ENCODE results near the gene SCARB1.

DNA sequence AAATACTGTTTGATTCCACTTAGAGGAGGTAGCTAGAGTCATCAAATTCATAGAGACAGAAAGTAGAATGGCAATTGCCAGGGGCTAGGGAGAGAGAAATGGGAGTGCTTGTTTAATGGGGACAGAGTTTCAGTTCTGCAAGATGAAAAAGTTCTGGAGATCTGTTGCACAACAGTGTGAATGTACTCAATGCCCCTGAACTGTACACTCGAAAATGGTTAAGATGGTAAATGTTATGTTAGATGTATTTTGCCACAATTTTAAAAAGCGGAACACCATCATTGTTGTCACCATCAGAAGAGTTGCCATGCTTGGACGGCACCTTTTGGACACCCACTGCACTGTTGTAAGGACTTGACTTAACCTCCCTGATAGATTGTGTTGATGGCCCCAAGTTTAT, 106.9 kb downstream of the SCARB1 start:
- TF ChIP-seq, protein P1, sequence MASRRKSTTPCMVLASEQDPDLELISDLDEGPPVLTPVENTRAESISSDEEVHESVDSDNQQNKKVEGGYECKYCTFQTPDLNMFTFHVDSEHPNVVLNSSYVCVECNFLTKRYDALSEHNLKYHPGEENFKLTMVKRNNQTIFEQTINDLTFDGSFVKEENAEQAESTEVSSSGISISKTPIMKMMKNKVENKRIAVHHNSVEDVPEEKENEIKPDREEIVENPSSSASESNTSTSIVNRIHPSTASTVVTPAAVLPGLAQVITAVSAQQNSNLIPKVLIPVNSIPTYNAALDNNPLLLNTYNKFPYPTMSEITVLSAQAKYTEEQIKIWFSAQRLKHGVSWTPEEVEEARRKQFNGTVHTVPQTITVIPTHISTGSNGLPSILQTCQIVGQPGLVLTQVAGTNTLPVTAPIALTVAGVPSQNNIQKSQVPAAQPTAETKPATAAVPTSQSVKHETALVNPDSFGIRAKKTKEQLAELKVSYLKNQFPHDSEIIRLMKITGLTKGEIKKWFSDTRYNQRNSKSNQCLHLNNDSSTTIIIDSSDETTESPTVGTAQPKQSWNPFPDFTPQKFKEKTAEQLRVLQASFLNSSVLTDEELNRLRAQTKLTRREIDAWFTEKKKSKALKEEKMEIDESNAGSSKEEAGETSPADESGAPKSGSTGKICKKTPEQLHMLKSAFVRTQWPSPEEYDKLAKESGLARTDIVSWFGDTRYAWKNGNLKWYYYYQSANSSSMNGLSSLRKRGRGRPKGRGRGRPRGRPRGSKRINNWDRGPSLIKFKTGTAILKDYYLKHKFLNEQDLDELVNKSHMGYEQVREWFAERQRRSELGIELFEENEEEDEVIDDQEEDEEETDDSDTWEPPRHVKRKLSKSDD (conservative IDR thresholded peaks at IDR 0.05; ENCODE audit: low read length): no peak
- no peak for TF ChIP-seq PHF20 (IDR thresholded peaks at IDR 0.05; ENCODE audit: partially characterized antibody)
- no peak for TF ChIP-seq SOX6 (IDR thresholded peaks at IDR 0.05)
- TF ChIP-seq TCF7L2 (IDR thresholded peaks at IDR 0.05; ENCODE audit: low read depth, low read length): no peak
- TF ChIP-seq, protein P2, sequence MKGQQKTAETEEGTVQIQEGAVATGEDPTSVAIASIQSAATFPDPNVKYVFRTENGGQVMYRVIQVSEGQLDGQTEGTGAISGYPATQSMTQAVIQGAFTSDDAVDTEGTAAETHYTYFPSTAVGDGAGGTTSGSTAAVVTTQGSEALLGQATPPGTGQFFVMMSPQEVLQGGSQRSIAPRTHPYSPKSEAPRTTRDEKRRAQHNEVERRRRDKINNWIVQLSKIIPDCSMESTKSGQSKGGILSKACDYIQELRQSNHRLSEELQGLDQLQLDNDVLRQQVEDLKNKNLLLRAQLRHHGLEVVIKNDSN (CRISPR knock-in tag; IDR thresholded peaks at IDR 0.05): no peak
- no peak for TF ChIP-seq REST (IDR thresholded peaks at IDR 0.05; ENCODE audit: borderline replicate concordance)
- no peak for TF ChIP-seq REST (CRISPR knock-in tag; IDR thresholded peaks at IDR 0.05; ENCODE audit: low read depth)
